ENCODE data around the gene TCFL5.

TCFL5 gene

GRCh38 chr20:62823688-62824475 is 37.7 kb downstream of the TCFL5 start:
- no peak overlapping the region for H3K27ac ChIP-seq (ENCODE audit: extremely low read depth, low read depth, low read length)
- H3K4me3 ChIP-seq (ENCODE audit: low read depth, low read length) = no peak overlapping the region
- POLR2A ChIA-PET = interaction anchor here (1.1 to 1.2 kb wide), 2 partner anchors 19 to 26 kb away, joined by 3 to 5 read pairs; partner anchors contain the start of gene OGFR
- H3K36me3 ChIP-seq (ENCODE audit: control insufficient read depth in 2 of 2, insufficient read depth in 1 of 2, low read length in 2 of 2) = no peaks in the 10 kb centered on the region
- peaks cover under 1% of the 10 kb centered on the region; the same call in 1 of the 2 replicates for H3K4me1 ChIP-seq (ENCODE audit: control insufficient read depth, insufficient read depth, low read length)
- TF ChIP-seq ZNF280D (tag by site-specific recombination; IDR thresholded peaks at IDR 0.05) = no peak
- TF ChIP-seq GLIS1 (tag by site-specific recombination; IDR thresholded peaks at IDR 0.05) = peak; percentile 97
- no peak for TF ChIP-seq KLF9 (tag by site-specific recombination; IDR thresholded peaks at IDR 0.05; ENCODE audit: low read depth)
- peak; percentile 39; the same call in 1 of the 2 replicates for TF ChIP-seq GLIS2 (tag by site-specific recombination; IDR thresholded peaks at IDR 0.05)
- TF ChIP-seq PRDM4 (tag by site-specific recombination; IDR thresholded peaks at IDR 0.05) = no peak
- TF ChIP-seq ZFP69B (tag by site-specific recombination; IDR thresholded peaks at IDR 0.05) = no peak
- peak; percentile 72 for TF ChIP-seq ZIC2 (tag by site-specific recombination; IDR thresholded peaks at IDR 0.05)
- TF ChIP-seq HOXC10 (CRISPR knock-in tag; IDR thresholded peaks at IDR 0.05) = no peak
- TF ChIP-seq ZNF341 (tag by site-specific recombination; IDR thresholded peaks at IDR 0.05; ENCODE audit: low read depth) = 0 out of 2 replicates have a peak, but pooled peaks have one; percentile 10
- TF ChIP-seq ZXDB (tag by site-specific recombination; IDR thresholded peaks at IDR 0.05) = no peak
- no peak for TF ChIP-seq ZNF837 (tag by site-specific recombination; IDR thresholded peaks at IDR 0.05)
- TF ChIP-seq ZBTB17 (tag by site-specific recombination; IDR thresholded peaks at IDR 0.05) = no peak
- no peak for TF ChIP-seq ZBTB7A (tag by site-specific recombination; IDR thresholded peaks at IDR 0.05; ENCODE audit: low read depth)
- TF ChIP-seq SCRT2 (tag by site-specific recombination; IDR thresholded peaks at IDR 0.05) = peak; percentile 84
- TF ChIP-seq HOXA7 (CRISPR knock-in tag; IDR thresholded peaks at IDR 0.05; ENCODE audit: borderline replicate concordance) = no peak
- TF ChIP-seq ZNF23 (tag by site-specific recombination; IDR thresholded peaks at IDR 0.05; ENCODE audit: borderline replicate concordance) = no peak
- 0 out of 2 replicates have a peak, but pooled peaks have one; percentile 8 for TF ChIP-seq ZNF121 (tag by site-specific recombination; IDR thresholded peaks at IDR 0.05)
- no peak for TF ChIP-seq SCRT1 (tag by site-specific recombination; IDR thresholded peaks at IDR 0.05; ENCODE audit: borderline replicate concordance)
- TF ChIP-seq MEIS1 (CRISPR knock-in tag; IDR thresholded peaks at IDR 0.05; ENCODE audit: borderline replicate concordance) = no peak
- CTCF ChIA-PET = interaction anchor here (0.6 to 2.0 kb wide), 11 partner anchors 8 to 324 kb away, joined by 3 to 15 read pairs (median 5); no protein-coding TSS in a partner anchor
- H3K9me3 ChIP-seq (ENCODE audit: control insufficient read depth, insufficient read depth, low read depth, low read length) = no peaks in the 10 kb centered on the region
